Upper lobe of left lung (tissue), 4 donors: ENCODE measurements around the gene DCP2.

Source experiments
- EP300 ChIP-seq, 4 donors: sonication (generic); formaldehyde crosslinking; IDR thresholded peaks; one replicate each; pipeline ENCODE4 v1.5.1; 2017; ENCODE audit warnings: antibody characterized with exemption in 4 of 4, control low read depth in 2 of 4
- POLR2A ChIP-seq, 4 donors: fragments of 450-650 bp; IDR thresholded peaks; one replicate each; pipeline ENCODE4 v1.5.1; 2016 to 2017; ENCODE audit warnings: antibody characterized with exemption in 4 of 4, mild to moderate bottlenecking in 2 of 4
- POLR2AphosphoS5 ChIP-seq, 2 donors: sonication (generic); formaldehyde crosslinking; IDR thresholded peaks; one replicate each; pipeline ENCODE4 v1.5.1; 2017; ENCODE audit warnings: antibody characterized with exemption in 2 of 2
- TF ChIP-seq, protein P1 (sequence below), 6 experiments: fragments of 450-650 bp in 4 of 6; fragments of 200-600 bp in 2 of 6; sonication (generic) in 2 of 6; IDR thresholded peaks; one replicate each; pipeline ENCODE4 v1.5.1; 2016 to 2019; ENCODE audit warnings: antibody characterized with exemption in 6 of 6

DNA sequence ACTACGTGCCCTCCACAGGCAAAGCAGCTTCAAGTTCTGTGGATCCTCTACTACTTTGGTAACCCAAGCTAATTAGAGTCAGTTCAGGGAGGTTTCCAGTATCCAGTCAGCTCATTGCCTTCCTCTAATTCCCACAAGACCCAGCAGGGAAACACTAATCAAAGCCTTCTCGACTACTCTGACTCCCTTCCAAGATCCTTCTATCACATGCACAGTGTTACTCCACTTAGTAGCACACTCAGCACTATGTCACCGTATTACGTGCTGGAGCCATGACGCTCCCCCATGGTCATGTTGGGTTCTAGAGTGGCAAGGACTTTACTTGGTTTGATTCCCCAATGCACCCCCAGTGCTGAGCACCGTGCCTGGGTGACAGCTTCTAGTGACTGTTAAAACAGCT lies 53.0 kb downstream of the DCP2 start:
- TF ChIP-seq, protein P1, sequence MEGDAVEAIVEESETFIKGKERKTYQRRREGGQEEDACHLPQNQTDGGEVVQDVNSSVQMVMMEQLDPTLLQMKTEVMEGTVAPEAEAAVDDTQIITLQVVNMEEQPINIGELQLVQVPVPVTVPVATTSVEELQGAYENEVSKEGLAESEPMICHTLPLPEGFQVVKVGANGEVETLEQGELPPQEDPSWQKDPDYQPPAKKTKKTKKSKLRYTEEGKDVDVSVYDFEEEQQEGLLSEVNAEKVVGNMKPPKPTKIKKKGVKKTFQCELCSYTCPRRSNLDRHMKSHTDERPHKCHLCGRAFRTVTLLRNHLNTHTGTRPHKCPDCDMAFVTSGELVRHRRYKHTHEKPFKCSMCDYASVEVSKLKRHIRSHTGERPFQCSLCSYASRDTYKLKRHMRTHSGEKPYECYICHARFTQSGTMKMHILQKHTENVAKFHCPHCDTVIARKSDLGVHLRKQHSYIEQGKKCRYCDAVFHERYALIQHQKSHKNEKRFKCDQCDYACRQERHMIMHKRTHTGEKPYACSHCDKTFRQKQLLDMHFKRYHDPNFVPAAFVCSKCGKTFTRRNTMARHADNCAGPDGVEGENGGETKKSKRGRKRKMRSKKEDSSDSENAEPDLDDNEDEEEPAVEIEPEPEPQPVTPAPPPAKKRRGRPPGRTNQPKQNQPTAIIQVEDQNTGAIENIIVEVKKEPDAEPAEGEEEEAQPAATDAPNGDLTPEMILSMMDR (IDR thresholded peaks at IDR 0.05): no peak
- TF ChIP-seq POLR2A (IDR thresholded peaks at IDR 0.05) (no peak), POLR2AphosphoS5 (IDR thresholded peaks at IDR 0.05) (no peak), EP300 (IDR thresholded peaks at IDR 0.05) (no peak)
